Hematopoietic multipotent progenitor cell treated with erythropoietin and hydrocortisone succinate and interleukin-3 and kit ligand, for 17 days (in vitro differentiated cells): ENCODE results near the gene MRPL2.
"Not testable (repeated sequence)": the region's sequence is repeated elsewhere in the genome, so short reads cannot be mapped to it uniquely, and the experiment has no call there.

Experiments
- DNase-seq: peaks from one replicate; pipeline ENCODE4 v3.0.0-alpha.2; 2015; ENCODE audit warnings: low spot score

The MRPL2 gene

GRCh38 chr6:43052842-43053544 is 6.2 kb downstream of the MRPL2 start:
- peak; percentile 38 for DNase-seq

- DNase-seq = no peak
Observed at GRCh38 chr6:43052225-43052841, 6.9 kb downstream of the MRPL2 start.

GRCh38 chr6:43050981-43051380 is 8.3 kb downstream of the MRPL2 start:
- no peak for DNase-seq

GRCh38 chr6:43047998-43048397 is 11.2 kb downstream of the MRPL2 start:
- no peak for DNase-seq

- no peak for DNase-seq
Observed at GRCh38 chr6:43045371-43045930, 13.8 kb downstream of the MRPL2 start.

GRCh38 chr6:43043310-43043709 is 15.9 kb downstream of the MRPL2 start:
- DNase-seq = no peak

GRCh38 chr6:43041475-43041874 is 17.8 kb downstream of the MRPL2 start:
- DNase-seq = not testable (repeated sequence)

- no peak for DNase-seq
Observed at GRCh38 chr6:43040542-43041257, 18.5 kb downstream of the MRPL2 start.

GRCh38 chr6:43038727-43039126 is 20.5 kb downstream of the MRPL2 start:
- no peak for DNase-seq

GRCh38 chr6:43037706-43038105 is 21.5 kb downstream of the MRPL2 start:
- DNase-seq = no peak

GRCh38 chr6:43037197-43037596 is 22.0 kb downstream of the MRPL2 start:
- DNase-seq = no peak

GRCh38 chr6:43036712-43037111 is 22.5 kb downstream of the MRPL2 start:
- no peak for DNase-seq

GRCh38 chr6:43035495-43036194 is 23.6 kb downstream of the MRPL2 start:
- DNase-seq = no peak

- DNase-seq = no peak
Observed at GRCh38 chr6:43034190-43034525, 25.1 kb downstream of the MRPL2 start.

- no peak for DNase-seq
Observed at GRCh38 chr6:43033496-43034189, 25.6 kb downstream of the MRPL2 start.

- DNase-seq = no peak
Observed at GRCh38 chr6:43032326-43032725, 26.9 kb downstream of the MRPL2 start.

GRCh38 chr6:43029120-43029519 is 30.1 kb downstream of the MRPL2 start:
- DNase-seq = no peak

GRCh38 chr6:43026365-43026764 is 32.9 kb downstream of the MRPL2 start:
- no peak for DNase-seq

- no peak for DNase-seq
Observed at GRCh38 chr6:43024436-43024835, 34.8 kb downstream of the MRPL2 start.

GRCh38 chr6:43021270-43022047 is 37.8 kb downstream of the MRPL2 start, which contains the start of gene RRP36:
RRP36 (plus strand) TSS chr6:43021623; CDS start chr6:43021655, 32 bp downstream.
- DNase-seq = peak; percentile 74

- no peak for DNase-seq
Observed at GRCh38 chr6:43020847-43021246, 38.4 kb downstream of the MRPL2 start.
